Body of pancreas (tissue), 4 donors: ENCODE results near the gene PFN3. TPM values are rescaled to one million over a fixed set of nuclear protein-coding genes. Genes with fewer than 3 reads are reported as not detected.

Experiments
- ATAC-seq: fragments of 150-250 bp; one replicate; pipeline ENCODE4 v1.9.1; 2016
- DNase-seq, 4 donors: peaks; one replicate each; pipeline ENCODE4 v3.0.0-alpha.2; 2019
- H3K27ac ChIP-seq, 4 donors: fragments of 200-600 bp; sonication (generic); 1 replicate in 3 of 4; 2 replicates in 1 of 4; pipeline versions ENCODE4 v1.5.1 to v1.6.1; 2016 to 2019; ENCODE audit warnings: mild to moderate bottlenecking in 1 of 4, mixed read lengths in 1 of 4, moderate library complexity in 1 of 4
- H3K27me3 ChIP-seq, 2 donors: fragments of 200-600 bp; sonication (generic); one replicate each; pipeline ENCODE4 v1.6.0; 2016; ENCODE audit warnings: mild to moderate bottlenecking in 1 of 2
- H3K36me3 ChIP-seq, 2 donors: fragments of 200-600 bp; sonication (generic); replicated peaks in 1 of 2; 2 replicates each; pipeline ENCODE4 v1.5.1; 2016; ENCODE audit warnings: low read depth in 2 of 2; ENCODE audit not compliant: insufficient read depth in 1 of 2
- H3K4me1 ChIP-seq: fragments of 200-600 bp; sonication (generic); one replicate; pipeline ENCODE4 v1.6.0; 2016
- H3K4me3 ChIP-seq, 2 donors: fragments of 200-600 bp; sonication (generic); 1 replicate in 1 of 2; 2 replicates in 1 of 2; pipeline ENCODE4 v1.5.1; 2016 to 2019
- H3K9me3 ChIP-seq, 3 donors: fragments of 200-600 bp; sonication (generic); 1 replicate in 2 of 3; 2 replicates in 1 of 3; pipeline ENCODE4 v1.5.1; 2016
- POLR2A ChIP-seq, 3 donors: fragments of 450-650 bp; IDR thresholded peaks; one replicate each; pipeline ENCODE4 v1.6.1; 2016; ENCODE audit warnings: antibody characterized with exemption in 3 of 3, mild to moderate bottlenecking in 2 of 3
- WGBS, 2 donors: methylation state at CpG; one replicate each; pipeline ENCODE4 v1.1.5; 2017; 5-methylcytosine and 5-hydroxymethylcytosine counted together
- intact Hi-C: fragments of 100-400 bp; cut with DNase I; formaldehyde crosslinking; loops from one replicate; pipeline ENCODE4 v1.15.1; 2023
- total RNA-seq, 2 donors: library from RNA; depleted of rRNA; stranded (reverse); fragments of >200 nt; gene quantifications; one replicate each; pipeline ENCODE4 v1.1.0, GENCODE V29; 2016
- TF ChIP-seq, protein P1 (sequence below), 7 experiments: fragments of 450-650 bp in 4 of 7; fragments of 200-600 bp in 3 of 7; sonication (generic) in 3 of 7; IDR thresholded peaks; one replicate each; pipeline ENCODE4 v1.5.1; 2016 to 2019; ENCODE audit warnings: antibody characterized with exemption in 7 of 7

Gene PFN3
- total RNA-seq, 2 donors from 2014 or later = not detected

DNA sequence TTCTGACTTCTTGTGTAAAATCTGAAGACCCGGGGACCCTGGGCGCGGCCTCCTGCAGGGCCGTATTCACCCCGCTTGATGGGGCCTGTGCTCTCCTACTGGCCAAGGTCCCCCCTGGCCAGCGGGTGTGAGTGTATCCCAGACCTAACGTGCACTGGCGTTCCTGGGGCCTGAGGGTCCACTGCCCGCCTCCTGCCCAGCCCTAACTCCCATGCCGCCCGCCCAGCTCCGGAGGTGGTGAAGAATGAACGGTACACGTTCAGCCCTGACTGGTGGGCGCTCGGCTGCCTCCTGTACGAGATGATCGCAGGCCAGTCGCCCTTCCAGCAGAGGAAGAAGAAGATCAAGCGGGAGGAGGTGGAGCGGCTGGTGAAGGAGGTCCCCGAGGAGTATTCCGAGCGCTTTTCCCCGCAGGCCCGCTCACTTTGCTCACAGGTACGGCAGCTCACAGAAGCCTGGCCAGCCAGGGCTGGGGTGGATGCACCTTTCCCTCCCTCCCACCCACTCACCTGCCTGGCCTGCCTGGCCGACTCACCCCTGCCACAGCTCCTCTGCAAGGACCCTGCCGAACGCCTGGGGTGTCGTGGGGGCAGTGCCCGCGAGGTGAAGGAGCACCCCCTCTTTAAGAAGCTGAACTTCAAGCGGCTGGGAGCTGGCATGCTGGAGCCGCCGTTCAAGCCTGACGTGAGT lies 35.5 kb upstream of the PFN3 start:
- no peak overlapping the region for H3K27ac ChIP-seq
- no peak for TF ChIP-seq POLR2A (IDR thresholded peaks at IDR 0.05)
- WGBS, 2 donors = 92 to 93% methylated on average over 19 to 37 of the region's 37 CpGs
- H3K4me3 ChIP-seq = no peak overlapping the region
- intact Hi-C loops = no loop called here
- H3K4me1 ChIP-seq = no peaks in the 10 kb centered on the region
- DNase-seq = no peak
- ATAC-seq = no peak
- peaks cover 0 to 27% of the 10 kb centered on the region in 2 donors for H3K36me3 ChIP-seq
- H3K9me3 ChIP-seq = no peaks in the 10 kb centered on the region
- no peaks in the 10 kb centered on the region for H3K27me3 ChIP-seq

DNA sequence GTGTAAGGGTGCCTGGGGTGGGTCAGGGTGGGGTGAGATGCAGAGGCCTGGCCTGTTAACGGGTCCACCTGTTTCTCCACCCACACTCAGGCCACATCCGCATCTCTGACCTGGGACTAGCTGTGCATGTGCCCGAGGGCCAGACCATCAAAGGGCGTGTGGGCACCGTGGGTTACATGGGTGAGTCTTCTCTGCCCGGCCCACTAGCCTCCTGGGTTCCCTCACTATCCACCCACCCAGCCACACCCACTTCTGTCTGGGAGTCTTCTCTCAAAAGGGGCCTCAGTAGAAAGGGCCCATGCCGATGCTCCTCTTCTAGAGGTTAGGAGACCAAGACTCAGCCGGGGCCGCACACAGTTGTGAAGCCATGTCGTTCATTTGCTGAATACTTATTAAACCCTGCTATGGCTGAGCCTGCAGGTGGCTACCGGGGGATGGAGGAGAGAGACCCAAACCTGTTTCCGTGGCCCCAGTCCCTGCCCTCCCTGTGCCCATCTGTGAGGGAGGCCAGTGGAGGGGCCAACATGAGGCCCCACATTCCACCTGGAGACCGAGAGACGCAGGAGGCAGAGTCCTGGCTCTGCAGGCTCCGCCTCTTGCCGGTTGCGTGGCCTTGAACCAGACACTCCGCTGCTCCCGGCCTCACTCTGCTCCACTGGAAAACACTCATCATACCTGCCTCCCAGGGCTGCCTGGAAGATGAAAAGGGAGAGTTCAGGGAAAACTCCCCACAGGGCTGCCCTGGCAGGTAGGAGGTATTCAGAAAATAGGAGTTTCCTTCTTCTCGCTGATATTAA lies 34.7 kb upstream of the PFN3 start:
- TF ChIP-seq, protein P1, sequence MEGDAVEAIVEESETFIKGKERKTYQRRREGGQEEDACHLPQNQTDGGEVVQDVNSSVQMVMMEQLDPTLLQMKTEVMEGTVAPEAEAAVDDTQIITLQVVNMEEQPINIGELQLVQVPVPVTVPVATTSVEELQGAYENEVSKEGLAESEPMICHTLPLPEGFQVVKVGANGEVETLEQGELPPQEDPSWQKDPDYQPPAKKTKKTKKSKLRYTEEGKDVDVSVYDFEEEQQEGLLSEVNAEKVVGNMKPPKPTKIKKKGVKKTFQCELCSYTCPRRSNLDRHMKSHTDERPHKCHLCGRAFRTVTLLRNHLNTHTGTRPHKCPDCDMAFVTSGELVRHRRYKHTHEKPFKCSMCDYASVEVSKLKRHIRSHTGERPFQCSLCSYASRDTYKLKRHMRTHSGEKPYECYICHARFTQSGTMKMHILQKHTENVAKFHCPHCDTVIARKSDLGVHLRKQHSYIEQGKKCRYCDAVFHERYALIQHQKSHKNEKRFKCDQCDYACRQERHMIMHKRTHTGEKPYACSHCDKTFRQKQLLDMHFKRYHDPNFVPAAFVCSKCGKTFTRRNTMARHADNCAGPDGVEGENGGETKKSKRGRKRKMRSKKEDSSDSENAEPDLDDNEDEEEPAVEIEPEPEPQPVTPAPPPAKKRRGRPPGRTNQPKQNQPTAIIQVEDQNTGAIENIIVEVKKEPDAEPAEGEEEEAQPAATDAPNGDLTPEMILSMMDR (IDR thresholded peaks at IDR 0.05) = no peak
- TF ChIP-seq POLR2A (IDR thresholded peaks at IDR 0.05) = no peak
- Histone ChIP-seq H3K36me3 (peaks cover 0 to 27% of the 10 kb centered on the region in 2 donors), H3K9me3 (no peaks in the 10 kb centered on the region), H3K27ac (no peak overlapping the region), H3K4me3 (no peak overlapping the region), H3K4me1 (no peaks in the 10 kb centered on the region), H3K27me3 (no peaks in the 10 kb centered on the region)
- intact Hi-C loops = no loop called here
- ATAC-seq = no peak
- no peak for DNase-seq
- WGBS, 2 donors = 87 to 92% methylated on average over 12 to 20 of the region's 20 CpGs

DNA sequence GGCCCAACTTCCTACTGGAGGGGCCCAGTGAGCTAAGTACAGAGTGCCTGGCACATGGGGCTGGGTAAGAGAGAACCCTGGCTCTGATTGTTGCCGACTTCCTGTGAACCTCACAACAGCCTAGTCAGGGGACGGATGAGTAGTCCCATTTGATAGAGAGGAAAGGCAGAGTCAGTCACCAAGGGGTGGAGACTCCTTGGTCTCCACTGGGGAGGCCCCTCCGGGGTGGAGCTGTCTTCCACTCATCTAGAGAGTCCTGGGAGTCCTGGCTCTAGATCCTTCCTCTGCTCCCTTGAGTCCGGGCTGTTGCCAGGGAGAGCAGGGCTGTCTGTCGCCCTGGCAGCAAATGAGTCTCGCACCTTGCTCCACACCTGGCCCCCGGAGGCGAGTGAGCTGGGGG lies 34.0 kb upstream of the PFN3 start:
- ATAC-seq (no peak), DNase-seq (no peak)
- 90 to 94% methylated on average over 8 of the region's 8 CpGs for WGBS, 2 donors
- no peaks in the 10 kb centered on the region for H3K4me1 ChIP-seq
- no peak for TF ChIP-seq POLR2A (IDR thresholded peaks at IDR 0.05)
- TF ChIP-seq, protein P1 (IDR thresholded peaks at IDR 0.05) = no peak
- H3K36me3 ChIP-seq = peaks cover 0 to 27% of the 10 kb centered on the region in 2 donors
- H3K4me3 ChIP-seq = no peak overlapping the region
- H3K9me3 ChIP-seq = no peaks in the 10 kb centered on the region
- H3K27me3 ChIP-seq = no peaks in the 10 kb centered on the region
- intact Hi-C loops = no loop called here
- no peak overlapping the region for H3K27ac ChIP-seq

DNA sequence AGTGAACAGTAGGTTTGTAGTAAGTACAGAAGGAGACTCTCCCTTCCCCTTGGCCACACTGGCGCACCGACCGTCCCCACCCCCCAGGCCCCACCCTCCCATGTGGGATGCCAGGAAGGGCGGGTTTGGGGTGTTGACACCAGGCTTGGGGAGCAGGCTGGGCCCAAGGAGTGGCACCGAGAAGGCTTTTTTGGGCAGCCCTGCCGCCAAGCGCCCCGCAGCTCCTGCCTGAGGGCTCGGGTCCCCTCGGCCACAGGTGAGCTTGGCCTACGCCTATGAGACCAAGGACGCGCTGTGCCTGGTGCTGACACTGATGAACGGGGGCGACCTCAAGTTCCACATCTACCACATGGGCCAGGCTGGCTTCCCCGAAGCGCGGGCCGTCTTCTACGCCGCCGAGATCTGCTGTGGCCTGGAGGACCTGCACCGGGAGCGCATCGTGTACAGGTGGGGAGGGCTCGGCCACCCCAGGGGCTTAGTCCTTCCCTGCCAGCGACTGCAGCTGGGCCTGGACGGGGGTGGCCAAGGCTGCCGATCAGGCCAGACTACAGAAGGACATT lies 33.3 kb upstream of the PFN3 start:
- Histone ChIP-seq H3K36me3 (peaks cover 0 to 27% of the 10 kb centered on the region in 2 donors), H3K27ac (no peak overlapping the region), H3K9me3 (no peaks in the 10 kb centered on the region), H3K4me3 (no peak overlapping the region), H3K4me1 (no peaks in the 10 kb centered on the region), H3K27me3 (no peaks in the 10 kb centered on the region)
- ATAC-seq (no peak), DNase-seq (no peak)
- WGBS, 2 donors = 78 to 91% methylated on average over 4 to 25 of the region's 29 CpGs
- intact Hi-C loops = no loop called here
- TF ChIP-seq, protein P1 (IDR thresholded peaks at IDR 0.05) = no peak
- no peak for TF ChIP-seq POLR2A (IDR thresholded peaks at IDR 0.05)
